Measurements from ENCODE around the gene NRDE2.

- TF ChIP-seq CTCF (IDR thresholded peaks at IDR 0.05; ENCODE audit: low read depth, low read length), result no peak
- TF ChIP-seq EZH2phosphoT487 (IDR thresholded peaks at IDR 0.05; ENCODE audit: low read depth), result no peak
These were observed 29.0 kb downstream of the NRDE2 start for GRCh38 chr14:90302529-90303303.

Measured in OCI-LY3 (cell line).